ENCODE data around the gene PLCB3.
"Not testable (repeated sequence)": the region's sequence is repeated elsewhere in the genome, so short reads cannot be mapped to it uniquely, and the experiment has no call there.

The PLCB3 gene

GRCh38 chr11:64306563-64306875, 55.2 kb downstream of the PLCB3 start:
- DNase-seq: no peak

- DNase-seq: no peak
These were observed 55.7 kb downstream of the PLCB3 start for GRCh38 chr11:64306876-64307622.

GRCh38 chr11:64307795-64308194, 56.5 kb downstream of the PLCB3 start:
- DNase-seq: not testable (repeated sequence)

DNA sequence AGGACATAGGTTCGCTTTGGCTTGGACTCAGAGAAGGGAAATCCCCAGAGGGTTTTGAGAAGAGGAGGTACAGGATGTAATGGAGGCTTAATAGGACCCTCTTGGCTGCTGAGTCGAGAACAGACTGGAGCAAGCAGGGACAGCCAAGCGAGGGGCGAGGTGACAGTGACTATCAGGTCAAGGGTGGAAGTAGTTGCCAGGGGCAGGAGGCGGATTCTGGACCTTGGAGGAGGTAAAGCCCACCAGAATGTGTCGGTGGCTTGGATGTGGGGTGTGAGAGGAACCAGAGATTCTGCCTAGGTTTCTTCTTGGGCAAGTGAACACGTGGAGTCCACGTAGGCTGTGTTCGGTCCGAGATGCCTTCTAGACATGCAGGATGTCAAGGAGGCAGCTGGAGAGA, 61.6 kb downstream of the PLCB3 start:
- DNase-seq: no peak

- DNase-seq: no peak
These were observed 62.3 kb downstream of the PLCB3 start for GRCh38 chr11:64313491-64314145.

DNA sequence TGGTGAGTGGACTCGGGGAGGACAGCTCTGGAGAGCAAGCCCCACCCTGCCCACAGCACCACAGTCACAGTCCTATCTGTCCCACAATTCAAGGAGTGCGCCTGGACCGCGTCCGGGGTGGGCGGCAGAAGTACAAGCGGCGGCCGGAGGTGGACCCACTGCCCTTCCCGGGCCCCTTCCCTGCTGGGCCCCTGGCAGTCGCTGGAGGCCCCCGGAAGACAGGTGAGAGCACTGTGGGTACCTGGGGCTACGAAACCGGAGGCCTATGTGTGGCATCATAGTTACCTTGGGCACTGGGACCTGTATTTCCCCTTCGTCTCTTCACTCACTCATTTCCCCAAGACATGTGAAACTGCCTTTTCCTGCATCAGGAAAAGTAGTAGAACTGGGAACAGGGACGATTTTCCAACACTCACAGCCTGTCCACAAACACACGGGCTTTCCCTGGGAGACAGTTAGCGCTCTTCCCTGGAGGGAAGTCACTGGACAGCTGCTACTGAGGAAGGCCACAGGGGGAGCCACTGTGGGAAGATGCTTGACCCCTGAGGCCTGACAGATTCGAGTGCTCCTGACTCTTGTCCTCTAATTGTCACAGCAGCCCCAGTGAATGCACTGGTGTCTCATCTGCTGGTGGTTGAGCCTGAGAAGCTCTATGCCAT, 62.9 kb downstream of the PLCB3 start:
- no peak for DNase-seq

DNA sequence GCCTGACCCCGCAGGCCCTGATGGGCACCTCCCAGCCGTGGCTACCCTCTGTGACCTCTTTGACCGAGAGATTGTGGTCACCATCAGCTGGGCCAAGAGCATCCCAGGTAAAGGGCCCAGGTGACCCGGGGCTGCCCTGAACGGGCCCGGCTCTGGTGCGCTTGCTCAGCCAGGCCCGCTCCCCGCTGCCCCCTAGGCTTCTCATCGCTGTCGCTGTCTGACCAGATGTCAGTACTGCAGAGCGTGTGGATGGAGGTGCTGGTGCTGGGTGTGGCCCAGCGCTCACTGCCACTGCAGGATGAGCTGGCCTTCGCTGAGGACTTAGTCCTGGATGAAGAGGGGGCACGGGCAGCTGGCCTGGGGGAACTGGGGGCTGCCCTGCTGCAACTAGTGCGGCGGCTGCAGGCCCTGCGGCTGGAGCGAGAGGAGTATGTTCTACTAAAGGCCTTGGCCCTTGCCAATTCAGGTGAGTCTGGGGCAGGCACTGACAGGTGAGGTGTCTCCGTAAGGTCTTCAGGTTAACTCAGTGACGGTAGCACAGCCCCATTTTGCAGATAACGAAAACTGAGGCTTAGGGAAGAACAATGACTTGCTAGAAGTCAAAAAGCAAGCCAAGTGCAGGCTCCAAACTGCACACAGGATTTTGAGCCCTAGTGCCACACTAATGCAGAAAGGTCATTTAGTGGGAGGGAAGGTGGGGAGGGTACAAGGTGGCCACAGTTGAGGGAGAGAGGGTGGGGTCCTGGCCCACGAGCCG, 63.7 kb downstream of the PLCB3 start:
- no peak for DNase-seq

DNA sequence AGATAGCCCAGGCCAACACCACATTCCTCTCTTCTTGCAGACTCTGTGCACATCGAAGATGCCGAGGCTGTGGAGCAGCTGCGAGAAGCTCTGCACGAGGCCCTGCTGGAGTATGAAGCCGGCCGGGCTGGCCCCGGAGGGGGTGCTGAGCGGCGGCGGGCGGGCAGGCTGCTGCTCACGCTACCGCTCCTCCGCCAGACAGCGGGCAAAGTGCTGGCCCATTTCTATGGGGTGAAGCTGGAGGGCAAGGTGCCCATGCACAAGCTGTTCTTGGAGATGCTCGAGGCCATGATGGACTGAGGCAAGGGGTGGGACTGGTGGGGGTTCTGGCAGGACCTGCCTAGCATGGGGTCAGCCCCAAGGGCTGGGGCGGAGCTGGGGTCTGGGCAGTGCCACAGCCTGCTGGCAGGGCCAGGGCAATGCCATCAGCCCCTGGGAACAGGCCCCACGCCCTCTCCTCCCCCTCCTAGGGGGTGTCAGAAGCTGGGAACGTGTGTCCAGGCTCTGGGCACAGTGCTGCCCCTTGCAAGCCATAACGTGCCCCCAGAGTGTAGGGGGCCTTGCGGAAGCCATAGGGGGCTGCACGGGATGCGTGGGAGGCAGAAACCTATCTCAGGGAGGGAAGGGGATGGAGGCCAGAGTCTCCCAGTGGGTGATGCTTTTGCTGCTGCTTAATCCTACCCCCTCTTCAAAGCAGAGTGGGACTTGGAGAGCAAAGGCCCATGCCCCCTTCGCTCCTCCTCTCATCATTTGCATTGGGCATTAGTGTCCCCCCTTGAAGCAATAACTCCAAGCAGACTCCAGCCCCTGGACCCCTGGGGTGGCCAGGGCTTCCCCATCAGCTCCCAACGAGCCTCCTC, 64.6 kb downstream of the PLCB3 start:
- not testable (repeated sequence) for DNase-seq

DNA sequence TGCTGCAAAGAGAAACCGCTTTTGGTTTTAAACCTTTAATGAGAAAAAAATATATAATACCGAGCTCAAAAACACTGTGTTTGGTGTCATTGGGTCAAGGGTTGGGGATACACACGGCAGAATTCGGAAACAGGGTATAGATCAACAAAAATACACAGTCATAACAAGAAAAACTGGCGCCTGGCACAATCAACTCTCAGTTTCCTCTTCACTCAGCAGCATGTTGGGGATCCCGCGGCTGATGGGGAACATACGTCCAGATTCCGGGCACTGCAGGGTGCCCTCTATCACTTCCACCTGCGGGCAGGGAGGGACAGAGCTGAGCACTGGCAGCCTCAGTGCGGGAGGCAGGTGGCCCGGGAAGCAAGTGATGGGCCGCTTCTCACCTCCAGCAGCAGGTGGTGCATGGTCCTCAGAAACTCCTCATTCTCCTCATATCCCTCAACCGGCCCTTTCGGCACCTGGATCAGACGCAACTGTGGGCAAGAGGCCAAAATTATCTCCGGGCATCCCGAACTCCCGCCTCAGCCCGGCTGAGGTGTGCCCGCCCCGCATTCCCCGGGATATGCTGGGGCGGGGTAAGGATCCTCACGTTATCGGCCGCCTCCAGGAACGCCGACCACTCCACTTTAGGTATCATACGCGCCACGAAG, 65.5 kb downstream of the PLCB3 start:
- DNase-seq: no peak

- DNase-seq: peak; percentile 92
These were observed 66.1 kb downstream of the PLCB3 start, which contains the start of gene TRMT112 for GRCh38 chr11:64317325-64317960. Gene TRMT112 (minus strand): TSS chr11:64317559. CDS start chr11:64317526, 33 bp downstream.

DNA sequence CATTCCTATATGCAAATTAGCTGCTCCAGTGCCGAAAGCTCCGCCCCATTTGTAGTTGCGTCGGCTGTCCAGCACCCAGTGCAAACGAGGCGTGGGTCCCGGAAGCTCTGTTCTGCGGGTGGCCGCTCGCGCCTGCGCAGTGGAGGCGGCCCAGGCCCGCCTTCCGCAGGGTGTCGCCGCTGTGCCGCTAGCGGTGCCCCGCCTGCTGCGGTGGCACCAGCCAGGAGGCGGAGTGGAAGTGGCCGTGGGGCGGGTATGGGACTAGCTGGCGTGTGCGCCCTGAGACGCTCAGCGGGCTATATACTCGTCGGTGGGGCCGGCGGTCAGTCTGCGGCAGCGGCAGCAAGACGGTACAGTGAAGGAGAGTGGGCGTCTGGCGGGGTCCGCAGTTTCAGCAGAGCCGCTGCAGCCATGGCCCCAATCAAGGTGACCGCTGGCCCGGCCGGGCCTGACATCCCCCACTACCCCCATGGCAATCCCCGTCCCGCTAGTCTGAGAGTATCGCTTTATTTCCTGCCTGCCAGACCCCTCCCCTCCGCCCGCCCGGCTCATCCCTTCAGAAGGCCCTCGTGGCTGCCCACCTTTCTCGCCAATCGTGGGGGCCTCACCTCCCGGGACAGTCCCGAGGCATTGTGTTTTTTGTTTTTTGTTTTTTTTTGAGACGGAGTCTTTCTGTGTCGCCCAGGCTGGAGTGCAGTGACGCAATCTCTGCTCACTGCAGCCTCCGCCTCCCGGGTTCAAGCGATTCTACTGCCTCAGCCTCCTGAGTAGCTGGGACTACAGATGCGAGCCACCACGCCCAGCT, 66.8 kb downstream of the PLCB3 start, which contains the start of gene PRDX5:
Gene PRDX5, plus strand, starts transcription at position 161 of the 805 bp plus-strand sequence. Its CDS starts 95 bp downstream, at position 256.
- peak; percentile 86 for DNase-seq

All from activated T-cell treated with anti-CD3 and anti-CD28 coated beads for 4 hours (primary cell).